Left cardiac atrium (tissue), 4 donors: ENCODE results near the gene MGLL. TPM values are rescaled to one million over a fixed set of nuclear protein-coding genes. Genes with fewer than 3 reads are reported as not detected.

Source experiments
- ATAC-seq, 2 donors: fragments of 200-7000 bp; cut with Tn5 transposase; one replicate each; pipeline ENCODE4 v1.9.1; 2020; ENCODE audit warnings: mild to moderate bottlenecking in 2 of 2, moderate library complexity in 2 of 2
- DNase-seq: peaks from one replicate; pipeline ENCODE4 v3.0.0-alpha.2; 2020
- intact Hi-C, 2 donors: fragments of 100-400 bp; cut with DNase I; formaldehyde crosslinking; loops; one replicate each; pipeline versions ENCODE4 v1.14.1 to v1.15.1; 2022 to 2023
- total RNA-seq, 2 donors: library from RNA; stranded (reverse); fragmentation: NEBNext Ultra II Directional; extraction: Animal tissue kit (Norgen Biotek cat#: 25700); gene quantifications; one replicate each; pipeline ENCODE4 v1.2.1, GENCODE V29; 2021
- donor health status: DM: no; HTN: yes; CAD: no.
- donor health status: DM: no; HTN: yes; CAD: no; lungs with severe emphysema.
- donor health status: DM: yes; HTN: yes; CAD: no.
- donor health status: Dilated cardiomyopathy.

MGLL gene
- total RNA-seq, 2 donors from 2014 or later: 95.4 to 122 TPM

DNA sequence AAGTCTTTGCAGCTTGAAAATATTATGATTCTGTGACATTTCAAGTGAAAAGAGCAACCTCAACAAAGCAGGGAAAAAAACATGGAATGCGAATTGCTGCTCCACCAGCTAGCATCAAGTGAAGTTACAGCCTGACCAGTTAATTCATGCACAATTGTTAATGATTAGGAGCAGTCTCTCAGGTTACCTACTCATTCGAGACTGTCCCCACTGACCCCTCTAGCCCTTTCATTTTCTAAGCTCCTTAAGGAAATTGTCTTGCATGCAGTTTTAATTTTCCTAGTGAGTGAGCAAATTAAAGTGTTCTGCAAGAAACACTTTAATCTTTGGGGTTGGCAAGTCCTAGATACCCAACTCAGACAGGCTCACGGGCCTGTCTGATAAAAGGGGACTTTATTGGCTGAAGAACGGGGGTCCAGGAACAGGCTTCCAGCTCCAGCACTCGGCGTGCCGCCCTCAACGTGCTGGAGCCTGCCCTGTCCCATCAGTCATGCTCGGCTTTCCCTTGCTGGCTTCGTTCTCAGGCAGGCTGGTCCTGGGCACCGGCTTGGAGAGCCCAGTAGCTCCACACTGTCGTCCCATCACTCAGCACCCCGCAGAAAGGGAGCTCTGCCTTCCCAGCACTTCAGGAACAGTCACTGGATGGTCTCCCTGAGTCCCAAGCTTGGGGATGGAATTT, 175.0 kb downstream of the MGLL start:
- intact Hi-C loops: no loop called here
- DNase-seq (no peak), ATAC-seq (no peak)

GRCh38 chr3:127646501-127647046, 175.7 kb downstream of the MGLL start:
- ATAC-seq (no peak), DNase-seq (no peak)
- intact Hi-C loops: no loop called here

DNA sequence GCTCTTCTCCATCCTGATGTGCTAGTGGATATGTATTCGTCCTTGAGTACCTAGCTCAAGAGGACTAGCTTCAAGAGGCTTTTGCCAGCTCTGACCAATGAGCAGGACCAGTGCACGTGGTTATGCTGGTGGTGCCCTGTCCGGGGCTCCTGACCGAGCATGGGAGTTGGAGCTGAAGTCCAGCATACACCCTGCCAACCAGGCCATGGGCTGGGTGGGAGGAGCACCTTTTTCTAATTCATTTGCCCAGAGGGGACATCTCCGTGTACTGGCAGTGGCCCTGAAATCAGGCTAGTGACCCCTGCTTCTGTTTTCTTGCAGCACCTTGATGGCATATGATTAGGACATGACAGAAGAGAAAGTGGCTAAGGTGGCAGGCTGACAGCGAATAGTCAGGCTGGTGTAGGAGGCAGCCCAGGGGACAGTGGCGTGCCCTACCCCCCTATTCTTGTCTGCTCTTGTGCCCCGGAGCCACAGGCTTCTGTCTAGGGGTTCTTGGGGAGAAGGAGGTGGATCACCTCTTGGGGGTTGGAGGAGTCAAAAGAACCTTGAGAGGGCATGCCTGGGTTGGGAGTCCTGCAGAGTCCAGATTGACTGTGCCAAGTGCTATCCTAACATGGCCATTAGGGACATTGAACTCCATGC, 176.8 kb downstream of the MGLL start:
- DNase-seq (no peak), ATAC-seq (no peak)
- intact Hi-C loops: no loop called here

DNA sequence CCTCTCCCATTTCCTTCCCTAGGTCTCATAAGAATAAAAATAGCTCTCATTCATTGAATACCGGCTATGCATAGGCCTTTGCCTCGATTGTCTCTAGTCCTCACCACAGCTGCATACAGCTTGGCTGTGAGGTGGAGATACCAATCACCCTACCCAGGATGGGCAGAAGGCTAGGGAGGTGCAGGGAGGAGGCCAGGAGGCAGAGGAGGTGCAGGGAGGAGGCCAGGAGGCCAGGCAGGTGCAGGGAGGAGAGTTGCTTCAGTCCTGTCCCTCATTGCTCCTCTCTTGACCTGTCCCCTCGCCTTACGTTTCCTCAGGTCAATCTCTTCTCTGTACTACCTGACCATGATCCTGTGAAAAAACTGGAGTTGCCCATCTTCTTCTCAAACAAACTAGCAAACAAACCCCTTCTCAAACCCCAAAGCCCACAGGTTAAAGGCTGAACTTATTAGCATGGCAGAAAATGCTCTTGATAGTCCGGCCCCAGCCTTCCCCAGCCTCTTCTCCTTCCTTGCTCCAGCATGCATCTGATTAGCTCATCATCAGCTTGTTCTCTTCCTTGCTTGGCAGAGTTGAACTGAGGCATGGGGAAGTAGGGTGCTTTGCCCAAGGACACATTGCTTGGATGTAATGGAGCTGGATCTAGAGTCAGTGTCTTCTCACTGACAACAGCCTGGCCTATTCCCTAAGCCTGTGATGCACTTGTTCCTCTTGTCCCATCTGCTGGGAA, 177.5 kb downstream of the MGLL start:
- no peak for DNase-seq

GRCh38 chr3:127640042-127640355, 182.3 kb downstream of the MGLL start:
- no peak for DNase-seq
- intact Hi-C loops: no loop called here
- no peak for ATAC-seq

More for the DNA sequence above, 177.5 kb downstream of the MGLL start:
- no peak for ATAC-seq
- intact Hi-C loops: no loop called here

- intact Hi-C loops: no loop called here
- ATAC-seq (no peak), DNase-seq (no peak)
These were observed 182.9 kb downstream of the MGLL start for GRCh38 chr3:127639173-127640041.

Other genes starting within 250 kb of the MGLL start
- 10 to 100 TPM; 19.4 to 20.4 TPM for gene TPRA1, start 231.8 kb downstream of the MGLL start, total RNA-seq
- gene MCM2, start 224.1 kb downstream of the MGLL start, total RNA-seq: 1 to 10 TPM; 4.7 to 9.2 TPM
- 1 to 10 TPM; 1.6 to 3.0 TPM for gene PODXL2, start 193.3 kb downstream of the MGLL start, total RNA-seq
- gene ABTB1, start 149.6 kb downstream of the MGLL start, total RNA-seq: 10 to 100 TPM; 21.8 to 34.2 TPM
- gene KBTBD12, start 92.7 kb upstream of the MGLL start, total RNA-seq: 1 to 10 TPM; 3.2 to 5.1 TPM
- 100 to 1,000 TPM in 1 of 2 donors, 10 to 100 TPM in 1; 80.0 to 134 TPM for gene SEC61A1, start 229.9 kb upstream of the MGLL start, total RNA-seq